LHCN-M2 (cell line): ENCODE measurements around the gene FKBP1C. TPM values are rescaled to one million over a fixed set of nuclear protein-coding genes. Genes with fewer than 3 reads are reported as not detected.
"Not testable (repeated sequence)": the region's sequence is repeated elsewhere in the genome, so short reads cannot be mapped to it uniquely, and the experiment has no call there.

Experiments used
- DNase-seq: peaks from one replicate; pipeline ENCODE4 v3.0.0-alpha.2; 2012; ENCODE audit warnings: low read depth
- polyA plus RNA-seq: library from polyadenylated mRNA; unstranded; fragments of >200 nt; gene quantifications from one replicate; pipeline ENCODE4 v1.2.1, GENCODE V29; 2012; ENCODE audit warnings: missing spikeins
- total RNA-seq: library from RNA; depleted of rRNA; stranded (reverse); fragments of >200 nt; gene quantifications from 2 replicates; pipeline ENCODE4 v1.2.3, GENCODE V29; 2014; rRNA removed

Gene FKBP1C
- total RNA-seq = 0.17 and 0.83 TPM in 2 replicates
- polyA plus RNA-seq = 2.0 TPM

DNA sequence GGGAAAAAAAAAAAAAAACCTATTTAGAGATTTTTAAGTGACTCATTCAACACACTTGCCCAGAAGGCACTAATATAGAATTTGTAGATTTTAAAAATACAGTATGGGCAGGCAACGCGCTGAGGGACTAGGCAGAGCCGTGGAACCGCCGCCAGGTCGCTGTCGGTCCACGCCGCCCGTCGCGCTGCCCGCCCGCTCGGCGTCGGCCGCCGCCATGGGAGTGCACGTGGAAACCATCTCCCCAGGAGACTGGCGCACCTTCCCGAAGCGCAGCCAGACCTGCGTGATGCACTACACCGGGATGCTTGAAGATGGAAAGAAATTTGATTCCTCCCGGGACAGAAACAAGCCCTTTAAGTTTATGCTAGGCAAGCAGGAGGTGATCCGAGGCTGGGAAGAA, at the start of gene FKBP1C:
Gene FKBP1C, plus strand, starts transcription at position 127 of the 400 bp plus-strand sequence.
- not testable (repeated sequence) for DNase-seq

- not testable (repeated sequence) for DNase-seq
Observed at GRCh38 chr6:63164047-63164803, 47.0 kb upstream of the FKBP1C start.

DNA sequence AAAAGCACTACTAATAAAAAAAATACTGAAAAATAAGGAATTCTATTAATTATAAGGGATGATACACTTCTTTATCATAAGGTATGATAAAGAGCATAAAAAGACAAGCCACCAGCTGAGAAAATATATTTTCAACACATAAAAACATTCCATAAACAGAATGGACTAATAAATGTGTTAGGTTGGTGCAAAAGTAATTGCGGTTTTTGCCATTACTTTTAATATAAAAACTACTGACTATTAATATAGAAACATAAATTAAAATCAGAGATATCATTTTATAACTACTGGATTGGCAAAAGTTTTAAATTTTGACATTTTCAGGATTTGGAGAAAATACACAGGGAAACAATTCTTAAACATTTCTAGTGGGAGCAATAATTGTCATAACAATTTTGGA, 37.1 kb upstream of the FKBP1C start:
- DNase-seq = no peak

DNA sequence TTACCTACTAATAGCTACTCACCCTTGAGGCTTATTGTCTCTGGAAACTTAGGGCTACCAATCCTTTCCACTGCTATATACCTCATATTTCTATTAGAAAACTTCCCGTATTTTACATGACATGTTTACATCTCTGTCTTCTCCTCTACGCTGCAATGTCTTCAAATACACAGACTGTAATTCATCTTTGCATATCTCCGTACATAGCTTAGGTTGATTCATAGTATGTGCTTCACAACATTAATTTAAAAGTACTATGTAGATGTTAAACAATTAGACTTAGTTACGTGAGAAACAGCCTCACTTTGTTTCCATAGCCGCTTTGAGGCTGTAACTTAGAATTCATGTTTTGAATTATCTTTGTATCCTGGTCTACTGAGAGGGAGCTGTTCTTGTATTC, 35.1 kb upstream of the FKBP1C start:
- no peak for DNase-seq

DNA sequence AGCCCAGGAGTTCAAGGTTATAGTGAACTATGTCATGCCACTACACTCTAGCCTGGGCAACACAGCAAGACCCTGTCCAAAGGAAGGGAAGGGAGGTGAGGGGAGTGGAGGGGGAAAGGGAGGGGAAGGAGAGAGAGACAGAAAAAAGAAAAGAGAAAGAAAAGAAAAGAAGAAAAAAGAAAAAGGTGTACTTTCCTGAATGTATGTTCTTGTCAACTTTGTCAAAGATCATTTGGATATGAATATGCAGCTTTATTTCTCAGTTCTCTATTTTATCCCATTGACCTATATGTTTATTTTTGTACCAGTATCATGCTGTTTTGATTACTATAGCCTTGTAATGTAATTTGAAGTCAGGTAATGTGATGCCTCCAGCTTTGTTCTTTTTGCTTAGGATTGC, 30.9 kb upstream of the FKBP1C start:
- no peak for DNase-seq

DNA sequence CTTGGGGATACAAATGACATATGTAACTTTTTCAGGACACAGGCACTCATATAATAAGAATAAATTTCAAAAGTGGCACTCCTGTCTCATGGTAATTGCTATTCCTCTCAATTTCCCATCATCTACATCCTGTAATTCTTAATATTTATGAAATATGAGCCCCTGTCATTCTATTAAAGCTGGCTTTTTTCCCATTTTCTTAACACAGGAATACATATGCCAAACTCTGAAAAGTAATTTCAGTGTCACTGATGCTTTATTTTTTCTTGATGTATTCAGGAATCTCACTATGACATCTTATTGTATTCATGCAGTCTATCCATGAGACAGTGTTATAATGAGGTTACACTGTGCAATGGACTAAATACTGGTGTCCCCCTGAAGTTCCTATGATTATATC, 24.3 kb upstream of the FKBP1C start:
- no peak for DNase-seq

DNA sequence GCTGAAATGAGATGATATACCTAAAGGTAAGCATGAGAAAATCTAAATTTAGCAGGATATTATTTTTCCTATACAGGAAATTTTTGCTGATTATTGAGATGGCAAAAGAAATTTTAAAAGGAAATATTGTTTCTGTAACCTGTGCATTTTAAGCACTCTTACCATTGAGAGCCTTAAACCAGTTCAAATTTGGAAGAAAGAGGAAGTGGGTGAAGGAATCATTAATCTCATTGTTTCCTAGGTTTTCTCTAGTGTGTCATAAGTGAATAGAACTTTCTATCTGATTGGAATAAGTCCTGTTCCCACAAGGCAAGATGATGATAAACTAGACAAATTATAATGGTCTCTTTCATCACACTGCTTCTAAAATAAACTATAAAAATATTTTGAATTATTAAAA, 22.4 kb upstream of the FKBP1C start:
- no peak for DNase-seq

DNA sequence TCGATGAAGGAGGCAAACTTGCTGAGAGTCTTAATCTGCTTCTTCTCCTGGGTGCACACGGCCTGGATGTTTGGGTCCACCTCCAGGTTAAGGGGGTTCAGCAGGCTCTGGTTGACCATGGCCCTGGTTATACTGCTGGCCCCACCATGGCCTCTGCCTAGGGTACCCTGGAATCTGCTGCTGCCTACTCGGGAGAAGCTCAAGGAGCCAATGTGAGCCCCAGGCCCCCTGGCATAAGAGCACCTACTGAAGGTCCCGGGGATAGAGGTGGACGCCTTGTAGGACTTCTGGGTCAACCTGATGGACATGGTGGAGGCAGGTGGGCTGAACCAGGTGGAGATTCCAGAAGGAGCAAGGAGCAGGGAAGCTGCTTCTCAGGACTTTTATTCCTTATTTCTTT, 17.9 kb upstream of the FKBP1C start:
- DNase-seq = no peak

DNA sequence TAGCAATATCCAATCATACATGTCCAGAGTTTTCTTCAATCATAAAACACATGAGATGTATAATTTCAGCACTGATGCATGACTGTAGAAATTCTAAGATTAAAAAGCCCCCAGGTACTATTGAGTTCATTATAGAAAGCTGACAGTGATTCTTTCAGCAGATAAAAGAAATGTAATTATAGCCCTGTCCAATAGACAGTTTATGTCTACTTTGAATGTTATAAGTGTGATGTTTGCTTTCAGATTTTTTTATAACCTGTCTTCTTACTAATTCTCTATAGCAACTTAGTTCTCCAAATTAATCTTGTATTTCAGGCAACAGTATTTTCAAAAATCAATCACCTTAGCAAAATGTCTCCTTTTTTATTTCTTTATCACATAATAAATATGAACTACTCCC, 13.5 kb upstream of the FKBP1C start:
- DNase-seq = no peak

DNA sequence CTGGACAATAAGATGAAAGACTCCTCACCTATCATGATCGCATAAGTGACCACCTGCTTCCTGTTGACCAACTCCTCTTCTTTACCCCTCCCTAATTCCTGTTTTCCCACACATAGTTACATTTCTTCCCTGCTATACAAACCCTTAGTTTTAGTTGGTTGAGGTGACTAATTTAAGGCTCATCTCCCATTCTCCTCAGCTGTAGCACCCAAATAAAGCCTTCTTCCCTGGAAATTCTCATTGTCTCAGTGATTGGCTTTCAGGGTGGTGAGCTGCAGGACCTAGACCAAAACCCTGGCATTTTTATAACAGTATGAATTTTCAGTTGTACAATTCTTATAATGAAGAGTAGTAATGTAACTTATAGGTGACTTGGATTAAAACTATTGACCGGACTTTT, 2.1 kb downstream of the FKBP1C start:
- no peak for DNase-seq

- DNase-seq = no peak
Observed at GRCh38 chr6:63214816-63215215, 3.5 kb downstream of the FKBP1C start.

GRCh38 chr6:63224179-63224578, 12.9 kb downstream of the FKBP1C start:
- no peak for DNase-seq

DNA sequence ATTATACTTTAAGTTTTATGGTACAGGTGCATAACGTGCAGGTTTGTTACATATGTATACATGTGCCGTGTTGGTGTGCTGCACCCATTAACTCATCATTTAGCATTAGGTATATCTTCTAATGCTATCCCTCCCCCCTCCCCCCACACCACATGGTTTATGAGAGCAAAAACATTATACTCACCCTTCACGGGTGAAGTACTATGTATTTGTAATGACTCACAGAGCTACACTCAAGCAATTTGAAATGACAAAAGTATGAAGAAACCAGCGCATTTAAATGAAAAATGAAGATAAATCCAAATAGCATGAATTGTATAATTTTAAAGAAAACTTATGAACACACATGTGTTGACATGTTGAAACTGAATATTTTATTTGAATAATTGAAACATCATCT, 14.7 kb downstream of the FKBP1C start:
- not testable (repeated sequence) for DNase-seq

- DNase-seq = not testable (repeated sequence)
Observed at GRCh38 chr6:63227928-63228894, 16.9 kb downstream of the FKBP1C start.

- not testable (repeated sequence) for DNase-seq
Observed at GRCh38 chr6:63230027-63230426, 18.8 kb downstream of the FKBP1C start.

DNA sequence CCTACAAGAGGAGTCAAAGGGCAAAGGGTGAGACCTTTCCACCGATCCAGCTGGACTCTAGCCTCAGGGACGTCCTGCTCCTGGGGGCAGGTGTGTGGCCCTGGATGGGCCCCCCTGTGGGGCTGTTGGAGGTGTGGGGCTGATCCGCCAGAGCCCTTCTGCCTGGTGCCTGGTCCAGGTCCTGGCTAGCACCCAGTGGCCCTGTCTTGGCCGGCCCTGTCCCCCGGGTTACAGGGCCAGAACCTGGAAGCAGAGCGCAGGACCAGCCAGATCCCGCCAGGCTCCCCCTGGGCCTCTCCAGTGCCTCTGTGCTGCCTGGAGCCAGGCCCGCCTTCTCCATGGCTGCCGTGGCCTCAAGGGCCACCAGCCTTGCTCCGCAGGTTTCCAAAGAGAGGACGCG, 19.2 kb downstream of the FKBP1C start:
- DNase-seq = not testable (repeated sequence)

DNA sequence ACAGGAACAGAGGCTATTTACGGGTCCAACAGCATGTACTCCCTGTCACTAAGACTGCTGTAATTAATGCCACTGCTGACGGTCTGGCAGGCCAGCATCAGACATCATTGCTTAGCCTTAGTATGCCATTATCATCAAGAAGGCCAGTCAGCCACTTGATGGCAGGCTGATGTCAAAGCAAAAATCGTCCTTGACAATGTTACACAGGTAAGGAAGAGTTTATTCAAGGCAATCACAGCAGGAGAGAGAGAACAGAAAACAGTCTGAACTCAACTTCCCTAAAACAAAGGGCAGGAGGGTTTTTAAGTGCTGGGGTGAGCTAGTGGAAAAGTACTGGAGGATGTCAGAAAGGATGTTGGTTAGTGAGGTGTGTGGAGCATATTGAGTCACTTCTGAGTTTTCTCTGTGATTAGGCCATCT, 25.1 kb downstream of the FKBP1C start:
- no peak for DNase-seq

- DNase-seq = no peak
Observed at GRCh38 chr6:63245420-63245819, 34.2 kb downstream of the FKBP1C start.

- no peak for DNase-seq
Observed at GRCh38 chr6:63245909-63246308, 34.6 kb downstream of the FKBP1C start.

GRCh38 chr6:63246581-63246980, 35.3 kb downstream of the FKBP1C start:
- no peak for DNase-seq

- DNase-seq = no peak
Observed at GRCh38 chr6:63249875-63250482, 38.7 kb downstream of the FKBP1C start.

- no peak for DNase-seq
Observed at GRCh38 chr6:63259153-63259552, 47.9 kb downstream of the FKBP1C start.
